ENCODE data around the gene ITGA8. TPM values are rescaled to one million over a fixed set of nuclear protein-coding genes. Genes with fewer than 3 reads are reported as not detected.
"Not testable (repeated sequence)": the region's sequence is repeated elsewhere in the genome, so short reads cannot be mapped to it uniquely, and the experiment has no call there.

ITGA8 gene
- total and polyA plus RNA-seq, 2 donors: 1.3 to 2.8 TPM

DNA sequence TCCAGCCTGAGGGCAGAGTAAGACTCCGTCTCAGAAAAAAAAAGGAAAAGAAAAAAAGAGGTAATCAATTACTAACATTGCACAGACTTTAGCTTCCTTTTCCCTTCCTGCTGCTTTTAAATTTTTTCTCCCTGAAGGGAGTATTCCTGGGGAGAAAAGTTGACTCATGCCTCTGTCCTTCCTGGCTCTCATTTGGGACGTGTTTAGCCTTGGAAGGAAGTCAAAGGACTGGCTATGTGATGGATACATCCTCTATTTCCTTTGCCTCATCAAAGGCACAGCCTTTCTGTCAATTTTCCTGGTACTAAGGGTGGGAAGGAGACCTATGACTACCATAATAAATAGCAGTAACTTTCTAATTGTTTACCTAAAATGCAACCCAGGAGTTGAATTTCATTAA lies 77.6 kb downstream of the ITGA8 start:
- DNase-seq (ENCODE audit: low read depth in 6 of 9, low spot score in 9 of 9): no peak
- no peak overlapping the region for H3K27ac ChIP-seq (ENCODE audit: low read depth in 1 of 2, low read length in 1 of 2)
- H3K9me3 ChIP-seq (ENCODE audit: control insufficient read depth in 2 of 2, insufficient read depth in 1 of 2, low read length in 1 of 2): no peaks in the 10 kb centered on the region
- no peak overlapping the region for H3K4me3 ChIP-seq (ENCODE audit: low read length in 2 of 2)
- no peaks in the 10 kb centered on the region for H3K4me1 ChIP-seq (ENCODE audit: control insufficient read depth in 2 of 2, insufficient read depth in 2 of 2, low read length in 2 of 2)
- 60% methylated on average over 2 of the region's 2 CpGs for WGBS
- no peaks in the 10 kb centered on the region for H3K36me3 ChIP-seq (ENCODE audit: control insufficient read depth in 2 of 2, insufficient read depth in 2 of 2, low read length in 1 of 2)
- no peaks in the 10 kb centered on the region for H3K27me3 ChIP-seq (ENCODE audit: control insufficient read depth in 2 of 2, insufficient read depth in 1 of 2, low read length in 1 of 2)

DNA sequence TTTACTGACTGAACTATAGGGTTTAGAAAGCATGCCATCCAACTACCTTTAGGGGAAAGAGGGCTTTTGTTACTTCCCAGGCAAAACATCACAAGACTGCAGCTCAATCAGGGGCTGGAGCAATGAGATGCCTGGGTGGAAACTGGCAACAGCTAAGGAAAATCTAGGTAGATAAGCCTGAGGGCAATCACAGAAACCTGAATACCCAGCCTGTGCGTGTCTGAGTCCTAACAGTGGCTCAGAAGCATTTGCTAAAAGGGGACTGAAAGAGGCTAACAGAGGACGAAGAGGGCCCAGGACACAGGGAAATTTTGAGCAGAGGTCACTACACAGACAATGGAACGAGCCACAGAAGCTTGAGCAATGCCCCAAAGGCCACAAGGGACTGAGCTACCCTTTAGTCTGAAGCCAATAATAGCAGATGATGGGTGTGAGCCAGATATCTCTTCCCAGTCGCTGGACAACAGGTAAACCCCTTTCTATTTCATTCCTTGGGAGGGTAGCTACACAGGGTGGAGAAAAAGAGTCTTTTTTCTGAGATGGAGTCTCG lies 79.1 kb downstream of the ITGA8 start:
- no peak for DNase-seq (ENCODE audit: low read depth in 6 of 9, low spot score in 9 of 9)
- no peaks in the 10 kb centered on the region for H3K9me3 ChIP-seq (ENCODE audit: control insufficient read depth in 2 of 2, insufficient read depth in 1 of 2, low read length in 1 of 2)
- no peaks in the 10 kb centered on the region for H3K27me3 ChIP-seq (ENCODE audit: control insufficient read depth in 2 of 2, insufficient read depth in 1 of 2, low read length in 1 of 2)
- H3K4me3 ChIP-seq (ENCODE audit: low read length in 2 of 2): no peak overlapping the region
- H3K4me1 ChIP-seq (ENCODE audit: control insufficient read depth in 2 of 2, insufficient read depth in 2 of 2, low read length in 2 of 2): no peaks in the 10 kb centered on the region
- 79% methylated on average over 5 of the region's 5 CpGs for WGBS
- H3K27ac ChIP-seq (ENCODE audit: low read depth in 1 of 2, low read length in 1 of 2): no peak overlapping the region
- no peaks in the 10 kb centered on the region for H3K36me3 ChIP-seq (ENCODE audit: control insufficient read depth in 2 of 2, insufficient read depth in 2 of 2, low read length in 1 of 2)

DNA sequence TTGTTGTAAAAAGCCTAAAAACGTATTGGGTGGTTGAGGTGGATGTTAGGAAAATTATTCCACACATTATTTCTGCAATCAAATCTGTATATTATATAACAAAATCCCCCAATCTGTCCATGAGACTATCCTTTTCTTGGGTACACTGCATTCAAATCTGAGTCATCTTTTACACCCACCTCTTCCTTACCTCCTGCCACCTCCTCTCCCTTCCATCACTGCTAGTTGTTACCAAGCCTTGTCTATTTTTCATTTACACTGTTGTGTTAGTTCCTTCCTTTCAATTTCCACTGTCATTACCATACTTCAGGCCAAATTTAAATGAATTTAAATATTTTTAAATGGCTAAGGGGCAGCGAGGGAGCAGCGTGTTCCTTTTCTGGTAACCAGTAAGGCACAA lies 83.3 kb downstream of the ITGA8 start:
- Histone ChIP-seq H3K4me1 (ENCODE audit: control insufficient read depth in 2 of 2, insufficient read depth in 2 of 2, low read length in 2 of 2) (no peaks in the 10 kb centered on the region), H3K27ac (ENCODE audit: low read depth in 1 of 2, low read length in 1 of 2) (no peak overlapping the region), H3K36me3 (ENCODE audit: control insufficient read depth in 2 of 2, insufficient read depth in 2 of 2, low read length in 1 of 2) (no peaks in the 10 kb centered on the region), H3K4me3 (ENCODE audit: low read length in 2 of 2) (no peak overlapping the region), H3K27me3 (ENCODE audit: control insufficient read depth in 2 of 2, insufficient read depth in 1 of 2, low read length in 1 of 2) (no peaks in the 10 kb centered on the region), H3K9me3 (ENCODE audit: control insufficient read depth in 2 of 2, insufficient read depth in 1 of 2, low read length in 1 of 2) (no peaks in the 10 kb centered on the region)
- DNase-seq (ENCODE audit: low read depth in 6 of 9, low spot score in 9 of 9): no peak
- 94% methylated on average over 3 of the region's 3 CpGs for WGBS

DNA sequence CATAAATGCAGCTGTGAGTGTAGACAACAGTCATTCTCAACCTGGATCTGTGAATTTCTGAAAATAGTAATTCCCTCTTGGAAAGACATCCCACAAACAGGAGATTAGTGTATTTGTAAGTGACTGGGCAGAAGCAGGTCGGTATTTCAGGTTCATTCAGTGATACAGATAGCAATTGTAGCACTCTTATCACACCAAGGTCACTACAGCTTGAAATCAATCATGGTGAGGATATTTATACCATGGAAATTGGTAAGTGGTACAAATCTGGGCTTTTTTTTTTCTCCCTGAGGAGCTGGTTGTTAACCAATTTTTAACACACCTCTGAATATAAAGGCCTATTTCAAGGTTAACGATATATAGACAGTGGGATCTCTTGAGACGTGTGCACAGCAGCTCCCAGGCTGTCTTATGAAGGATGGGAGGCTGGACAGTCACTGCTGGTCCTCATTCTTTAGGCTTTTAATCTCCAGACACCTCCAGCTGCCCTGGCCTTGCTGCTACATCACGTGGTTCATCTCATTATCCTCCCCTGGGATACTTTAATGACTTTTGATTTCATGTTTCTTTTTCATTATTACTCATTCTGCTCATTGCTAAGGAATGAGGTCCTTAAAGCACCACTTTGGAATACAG lies 87.1 kb downstream of the ITGA8 start:
- 82% methylated on average over 4 of the region's 4 CpGs for WGBS
- Histone ChIP-seq H3K9me3 (ENCODE audit: control insufficient read depth in 2 of 2, insufficient read depth in 1 of 2, low read length in 1 of 2) (no peaks in the 10 kb centered on the region), H3K27me3 (ENCODE audit: control insufficient read depth in 2 of 2, insufficient read depth in 1 of 2, low read length in 1 of 2) (no peaks in the 10 kb centered on the region), H3K27ac (ENCODE audit: low read depth in 1 of 2, low read length in 1 of 2) (no peak overlapping the region), H3K4me3 (ENCODE audit: low read length in 2 of 2) (no peak overlapping the region), H3K36me3 (ENCODE audit: control insufficient read depth in 2 of 2, insufficient read depth in 2 of 2, low read length in 1 of 2) (no peaks in the 10 kb centered on the region), H3K4me1 (ENCODE audit: control insufficient read depth in 2 of 2, insufficient read depth in 2 of 2, low read length in 2 of 2) (no peaks in the 10 kb centered on the region)
- no peak for DNase-seq (ENCODE audit: low read depth in 6 of 9, low spot score in 9 of 9)

DNA sequence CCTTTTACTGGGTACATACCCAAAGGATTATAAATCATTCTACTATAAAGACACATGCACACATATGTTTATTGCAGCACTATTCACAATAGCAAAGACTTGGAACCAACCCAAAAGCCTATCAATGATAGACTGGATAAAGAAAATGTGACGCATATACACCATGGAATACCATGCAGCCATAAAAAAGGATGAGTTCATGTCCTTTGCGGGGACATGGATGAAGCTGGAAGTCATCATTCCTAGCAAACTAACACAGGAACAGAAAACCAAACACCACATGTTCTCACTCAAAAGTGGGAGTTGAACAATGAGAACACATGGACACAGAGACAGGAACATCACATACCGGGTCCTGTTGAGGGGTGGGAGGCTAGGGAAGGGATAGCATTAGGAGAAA lies 88.5 kb downstream of the ITGA8 start:
- 94% methylated on average over 3 of the region's 3 CpGs for WGBS
- H3K27ac ChIP-seq (ENCODE audit: low read depth in 1 of 2, low read length in 1 of 2); H3K4me3 ChIP-seq (ENCODE audit: low read length in 2 of 2); DNase-seq (ENCODE audit: low read depth in 6 of 9, low spot score in 9 of 9); H3K9me3 ChIP-seq (ENCODE audit: control insufficient read depth in 2 of 2, insufficient read depth in 1 of 2, low read length in 1 of 2); H3K4me1 ChIP-seq (ENCODE audit: control insufficient read depth in 2 of 2, insufficient read depth in 2 of 2, low read length in 2 of 2); H3K36me3 ChIP-seq (ENCODE audit: control insufficient read depth in 2 of 2, insufficient read depth in 2 of 2, low read length in 1 of 2); H3K27me3 ChIP-seq (ENCODE audit: control insufficient read depth in 2 of 2, insufficient read depth in 1 of 2, low read length in 1 of 2): not testable (repeated sequence)

DNA sequence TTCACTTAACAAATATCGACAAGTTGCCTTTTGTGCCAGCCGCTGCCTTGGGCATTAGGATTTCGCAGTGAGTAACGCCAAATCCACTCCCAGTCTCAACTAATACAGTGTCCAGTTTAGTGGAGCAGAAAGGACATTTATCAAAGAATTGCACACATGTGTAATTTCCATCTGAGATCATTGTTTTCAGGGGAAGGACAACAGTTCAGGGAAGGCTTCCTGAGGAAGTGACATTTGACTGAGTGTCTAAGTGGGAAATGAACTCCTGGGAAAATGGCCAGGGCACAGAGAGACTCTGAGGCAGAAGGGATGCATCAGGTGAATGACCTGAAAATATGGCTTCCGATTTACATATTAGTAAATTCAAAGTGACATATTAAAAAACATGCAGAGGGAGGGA lies 89.4 kb downstream of the ITGA8 start:
- no peak overlapping the region for H3K4me3 ChIP-seq (ENCODE audit: low read length in 2 of 2)
- H3K9me3 ChIP-seq (ENCODE audit: control insufficient read depth in 2 of 2, insufficient read depth in 1 of 2, low read length in 1 of 2): no peaks in the 10 kb centered on the region
- H3K27me3 ChIP-seq (ENCODE audit: control insufficient read depth in 2 of 2, insufficient read depth in 1 of 2, low read length in 1 of 2): no peaks in the 10 kb centered on the region
- no peaks in the 10 kb centered on the region for H3K36me3 ChIP-seq (ENCODE audit: control insufficient read depth in 2 of 2, insufficient read depth in 2 of 2, low read length in 1 of 2)
- H3K4me1 ChIP-seq (ENCODE audit: control insufficient read depth in 2 of 2, insufficient read depth in 2 of 2, low read length in 2 of 2): no peaks in the 10 kb centered on the region
- H3K27ac ChIP-seq (ENCODE audit: low read depth in 1 of 2, low read length in 1 of 2): no peak overlapping the region
- WGBS: 75% methylated on average over 5 of the region's 5 CpGs
- DNase-seq (ENCODE audit: low read depth in 6 of 9, low spot score in 9 of 9): no peak

DNA sequence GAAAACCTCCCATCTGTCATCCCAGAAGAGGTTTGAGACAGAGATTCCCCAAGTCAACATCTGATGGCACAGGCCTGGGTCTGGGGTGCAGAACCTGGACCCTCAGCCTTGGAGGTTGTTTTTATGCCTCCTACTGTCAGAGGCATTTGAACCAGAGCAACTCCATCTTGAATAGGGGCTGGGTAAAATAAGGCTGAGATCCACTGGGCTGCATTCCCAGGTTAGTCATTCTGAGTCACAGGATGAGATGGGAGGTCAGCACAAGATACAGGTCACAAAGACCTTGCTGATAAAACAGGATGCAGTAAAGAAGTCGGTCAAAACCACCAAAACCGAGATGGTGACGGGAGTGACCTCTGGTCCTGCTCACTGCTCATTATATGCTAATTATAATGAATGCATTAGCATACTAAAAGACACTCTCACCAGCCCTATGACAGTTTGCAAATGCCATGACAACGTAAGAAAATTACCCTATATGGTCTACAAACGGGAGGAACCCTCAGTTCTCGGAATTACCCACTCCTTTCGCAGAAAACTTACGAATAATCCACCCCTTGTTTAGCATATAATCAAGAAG lies 92.0 kb downstream of the ITGA8 start:
- no peak for DNase-seq (ENCODE audit: low read depth in 6 of 9, low spot score in 9 of 9)
- 93% methylated on average over 8 of the region's 8 CpGs for WGBS
- Histone ChIP-seq H3K9me3 (ENCODE audit: control insufficient read depth in 2 of 2, insufficient read depth in 1 of 2, low read length in 1 of 2) (no peaks in the 10 kb centered on the region), H3K36me3 (ENCODE audit: control insufficient read depth in 2 of 2, insufficient read depth in 2 of 2, low read length in 1 of 2) (no peaks in the 10 kb centered on the region), H3K27me3 (ENCODE audit: control insufficient read depth in 2 of 2, insufficient read depth in 1 of 2, low read length in 1 of 2) (no peaks in the 10 kb centered on the region), H3K4me1 (ENCODE audit: control insufficient read depth in 2 of 2, insufficient read depth in 2 of 2, low read length in 2 of 2) (no peaks in the 10 kb centered on the region), H3K4me3 (ENCODE audit: low read length in 2 of 2) (no peak overlapping the region), H3K27ac (ENCODE audit: low read depth in 1 of 2, low read length in 1 of 2) (no peak overlapping the region)

DNA sequence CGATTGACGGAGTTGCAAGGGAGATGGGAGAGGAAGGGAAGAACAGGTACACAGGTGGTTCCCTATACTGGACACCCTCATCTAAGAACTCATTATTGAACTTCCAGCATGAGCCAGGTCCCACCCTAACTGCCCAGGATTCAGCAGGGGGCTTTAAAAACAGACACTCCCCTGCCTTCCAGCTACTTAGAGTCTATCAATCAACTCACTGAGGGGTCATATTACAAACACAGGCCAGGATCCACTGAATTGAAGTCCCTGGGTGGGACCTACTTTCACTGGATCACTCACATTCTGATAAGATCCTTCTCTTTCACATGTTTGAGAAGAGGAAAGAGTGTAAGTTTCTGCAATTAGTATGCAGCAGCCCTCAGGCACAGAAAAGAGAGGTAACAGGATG lies 92.8 kb downstream of the ITGA8 start:
- Histone ChIP-seq H3K9me3 (ENCODE audit: control insufficient read depth in 2 of 2, insufficient read depth in 1 of 2, low read length in 1 of 2) (no peaks in the 10 kb centered on the region), H3K27ac (ENCODE audit: low read depth in 1 of 2, low read length in 1 of 2) (no peak overlapping the region), H3K27me3 (ENCODE audit: control insufficient read depth in 2 of 2, insufficient read depth in 1 of 2, low read length in 1 of 2) (no peaks in the 10 kb centered on the region), H3K4me1 (ENCODE audit: control insufficient read depth in 2 of 2, insufficient read depth in 2 of 2, low read length in 2 of 2) (no peaks in the 10 kb centered on the region), H3K4me3 (ENCODE audit: low read length in 2 of 2) (no peak overlapping the region), H3K36me3 (ENCODE audit: control insufficient read depth in 2 of 2, insufficient read depth in 2 of 2, low read length in 1 of 2) (no peaks in the 10 kb centered on the region)
- WGBS: 99% methylated on average over 2 of the region's 2 CpGs
- no peak for DNase-seq (ENCODE audit: low read depth in 6 of 9, low spot score in 9 of 9)

DNA sequence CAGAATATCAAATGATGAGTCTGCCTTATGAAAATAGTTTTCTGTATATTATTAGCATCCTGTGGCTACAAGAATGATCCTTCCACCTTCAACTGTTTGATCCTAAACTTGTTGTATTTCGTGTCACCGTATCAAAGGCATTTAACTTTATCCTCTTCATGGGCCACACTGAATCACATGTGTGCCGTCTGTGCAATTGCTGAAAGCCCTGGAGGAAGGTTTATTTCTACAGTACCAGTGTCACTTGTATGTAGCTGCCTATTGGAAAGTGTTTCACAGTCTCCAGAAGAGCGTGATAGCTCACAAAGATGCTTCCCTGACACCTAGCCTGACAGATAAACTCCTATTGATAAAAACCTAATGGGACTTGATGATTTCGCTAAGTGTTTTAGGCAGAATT lies 94.5 kb downstream of the ITGA8 start:
- WGBS: 91% methylated on average over 5 of the region's 5 CpGs
- no peak for DNase-seq (ENCODE audit: low read depth in 6 of 9, low spot score in 9 of 9)
- H3K27ac ChIP-seq (ENCODE audit: low read depth in 1 of 2, low read length in 1 of 2): no peak overlapping the region
- no peak overlapping the region for H3K4me3 ChIP-seq (ENCODE audit: low read length in 2 of 2)
- H3K9me3 ChIP-seq (ENCODE audit: control insufficient read depth in 2 of 2, insufficient read depth in 1 of 2, low read length in 1 of 2): no peaks in the 10 kb centered on the region
- no peaks in the 10 kb centered on the region for H3K4me1 ChIP-seq (ENCODE audit: control insufficient read depth in 2 of 2, insufficient read depth in 2 of 2, low read length in 2 of 2)
- H3K36me3 ChIP-seq (ENCODE audit: control insufficient read depth in 2 of 2, insufficient read depth in 2 of 2, low read length in 1 of 2): no peaks in the 10 kb centered on the region
- no peaks in the 10 kb centered on the region for H3K27me3 ChIP-seq (ENCODE audit: control insufficient read depth in 2 of 2, insufficient read depth in 1 of 2, low read length in 1 of 2)

All from thymus (tissue), 11 donors.